ENCODE data around the gene SPN. TPM values are rescaled to one million over a fixed set of nuclear protein-coding genes. Genes with fewer than 3 reads are reported as not detected.

SPN gene
- total and polyA plus RNA-seq, 9 of the 15 experiments (the other 6 are each of a cell fraction or from before 2014, with no cell fraction given), result 24.3 to 225 (median 79.4) TPM

DNA sequence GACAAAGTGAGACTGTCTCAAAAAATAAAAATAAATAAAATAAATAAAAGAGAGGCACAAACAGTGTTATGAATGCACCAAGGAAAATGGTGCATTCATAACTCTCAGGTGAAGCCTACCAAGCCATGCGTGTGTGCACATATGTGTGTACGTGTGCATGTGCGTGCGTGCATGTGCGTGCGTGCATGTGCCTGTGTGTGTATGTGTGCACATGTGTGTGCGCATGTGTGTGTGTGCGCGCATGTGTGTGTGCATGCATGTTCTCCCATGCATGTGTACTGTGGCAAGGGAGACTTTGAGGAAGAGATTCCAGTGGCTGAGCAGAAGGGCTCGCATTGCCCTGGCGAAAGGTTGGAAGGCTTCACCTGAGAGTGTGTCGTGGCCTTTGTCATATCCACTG is 4.7 kb downstream of the SPN start (continued):
- TF ChIP-seq, protein P1, sequence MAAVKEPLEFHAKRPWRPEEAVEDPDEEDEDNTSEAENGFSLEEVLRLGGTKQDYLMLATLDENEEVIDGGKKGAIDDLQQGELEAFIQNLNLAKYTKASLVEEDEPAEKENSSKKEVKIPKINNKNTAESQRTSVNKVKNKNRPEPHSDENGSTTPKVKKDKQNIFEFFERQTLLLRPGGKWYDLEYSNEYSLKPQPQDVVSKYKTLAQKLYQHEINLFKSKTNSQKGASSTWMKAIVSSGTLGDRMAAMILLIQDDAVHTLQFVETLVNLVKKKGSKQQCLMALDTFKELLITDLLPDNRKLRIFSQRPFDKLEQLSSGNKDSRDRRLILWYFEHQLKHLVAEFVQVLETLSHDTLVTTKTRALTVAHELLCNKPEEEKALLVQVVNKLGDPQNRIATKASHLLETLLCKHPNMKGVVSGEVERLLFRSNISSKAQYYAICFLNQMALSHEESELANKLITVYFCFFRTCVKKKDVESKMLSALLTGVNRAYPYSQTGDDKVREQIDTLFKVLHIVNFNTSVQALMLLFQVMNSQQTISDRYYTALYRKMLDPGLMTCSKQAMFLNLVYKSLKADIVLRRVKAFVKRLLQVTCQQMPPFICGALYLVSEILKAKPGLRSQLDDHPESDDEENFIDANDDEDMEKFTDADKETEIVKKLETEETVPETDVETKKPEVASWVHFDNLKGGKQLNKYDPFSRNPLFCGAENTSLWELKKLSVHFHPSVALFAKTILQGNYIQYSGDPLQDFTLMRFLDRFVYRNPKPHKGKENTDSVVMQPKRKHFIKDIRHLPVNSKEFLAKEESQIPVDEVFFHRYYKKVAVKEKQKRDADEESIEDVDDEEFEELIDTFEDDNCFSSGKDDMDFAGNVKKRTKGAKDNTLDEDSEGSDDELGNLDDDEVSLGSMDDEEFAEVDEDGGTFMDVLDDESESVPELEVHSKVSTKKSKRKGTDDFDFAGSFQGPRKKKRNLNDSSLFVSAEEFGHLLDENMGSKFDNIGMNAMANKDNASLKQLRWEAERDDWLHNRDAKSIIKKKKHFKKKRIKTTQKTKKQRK (IDR thresholded peaks at IDR 0.05; ENCODE audit: borderline replicate concordance, low read depth, low read length), result no peak
- 0 out of 2 replicates have a peak, but pooled peaks have one; percentile 49 for TF ChIP-seq POLR2AphosphoS2 (IDR thresholded peaks at IDR 0.05; ENCODE audit: low read length)
- TF ChIP-seq, protein P2, sequence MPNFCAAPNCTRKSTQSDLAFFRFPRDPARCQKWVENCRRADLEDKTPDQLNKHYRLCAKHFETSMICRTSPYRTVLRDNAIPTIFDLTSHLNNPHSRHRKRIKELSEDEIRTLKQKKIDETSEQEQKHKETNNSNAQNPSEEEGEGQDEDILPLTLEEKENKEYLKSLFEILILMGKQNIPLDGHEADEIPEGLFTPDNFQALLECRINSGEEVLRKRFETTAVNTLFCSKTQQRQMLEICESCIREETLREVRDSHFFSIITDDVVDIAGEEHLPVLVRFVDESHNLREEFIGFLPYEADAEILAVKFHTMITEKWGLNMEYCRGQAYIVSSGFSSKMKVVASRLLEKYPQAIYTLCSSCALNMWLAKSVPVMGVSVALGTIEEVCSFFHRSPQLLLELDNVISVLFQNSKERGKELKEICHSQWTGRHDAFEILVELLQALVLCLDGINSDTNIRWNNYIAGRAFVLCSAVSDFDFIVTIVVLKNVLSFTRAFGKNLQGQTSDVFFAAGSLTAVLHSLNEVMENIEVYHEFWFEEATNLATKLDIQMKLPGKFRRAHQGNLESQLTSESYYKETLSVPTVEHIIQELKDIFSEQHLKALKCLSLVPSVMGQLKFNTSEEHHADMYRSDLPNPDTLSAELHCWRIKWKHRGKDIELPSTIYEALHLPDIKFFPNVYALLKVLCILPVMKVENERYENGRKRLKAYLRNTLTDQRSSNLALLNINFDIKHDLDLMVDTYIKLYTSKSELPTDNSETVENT (CRISPR knock-in tag; IDR thresholded peaks at IDR 0.05), result no peak
- TF ChIP-seq ZNF77 (CRISPR knock-in tag; IDR thresholded peaks at IDR 0.05), result no peak
- TF ChIP-seq, protein P3, sequence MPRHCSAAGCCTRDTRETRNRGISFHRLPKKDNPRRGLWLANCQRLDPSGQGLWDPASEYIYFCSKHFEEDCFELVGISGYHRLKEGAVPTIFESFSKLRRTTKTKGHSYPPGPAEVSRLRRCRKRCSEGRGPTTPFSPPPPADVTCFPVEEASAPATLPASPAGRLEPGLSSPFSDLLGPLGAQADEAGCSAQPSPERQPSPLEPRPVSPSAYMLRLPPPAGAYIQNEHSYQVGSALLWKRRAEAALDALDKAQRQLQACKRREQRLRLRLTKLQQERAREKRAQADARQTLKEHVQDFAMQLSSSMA (CRISPR knock-in tag; IDR thresholded peaks at IDR 0.05), result no peak
- TF ChIP-seq, protein P4, sequence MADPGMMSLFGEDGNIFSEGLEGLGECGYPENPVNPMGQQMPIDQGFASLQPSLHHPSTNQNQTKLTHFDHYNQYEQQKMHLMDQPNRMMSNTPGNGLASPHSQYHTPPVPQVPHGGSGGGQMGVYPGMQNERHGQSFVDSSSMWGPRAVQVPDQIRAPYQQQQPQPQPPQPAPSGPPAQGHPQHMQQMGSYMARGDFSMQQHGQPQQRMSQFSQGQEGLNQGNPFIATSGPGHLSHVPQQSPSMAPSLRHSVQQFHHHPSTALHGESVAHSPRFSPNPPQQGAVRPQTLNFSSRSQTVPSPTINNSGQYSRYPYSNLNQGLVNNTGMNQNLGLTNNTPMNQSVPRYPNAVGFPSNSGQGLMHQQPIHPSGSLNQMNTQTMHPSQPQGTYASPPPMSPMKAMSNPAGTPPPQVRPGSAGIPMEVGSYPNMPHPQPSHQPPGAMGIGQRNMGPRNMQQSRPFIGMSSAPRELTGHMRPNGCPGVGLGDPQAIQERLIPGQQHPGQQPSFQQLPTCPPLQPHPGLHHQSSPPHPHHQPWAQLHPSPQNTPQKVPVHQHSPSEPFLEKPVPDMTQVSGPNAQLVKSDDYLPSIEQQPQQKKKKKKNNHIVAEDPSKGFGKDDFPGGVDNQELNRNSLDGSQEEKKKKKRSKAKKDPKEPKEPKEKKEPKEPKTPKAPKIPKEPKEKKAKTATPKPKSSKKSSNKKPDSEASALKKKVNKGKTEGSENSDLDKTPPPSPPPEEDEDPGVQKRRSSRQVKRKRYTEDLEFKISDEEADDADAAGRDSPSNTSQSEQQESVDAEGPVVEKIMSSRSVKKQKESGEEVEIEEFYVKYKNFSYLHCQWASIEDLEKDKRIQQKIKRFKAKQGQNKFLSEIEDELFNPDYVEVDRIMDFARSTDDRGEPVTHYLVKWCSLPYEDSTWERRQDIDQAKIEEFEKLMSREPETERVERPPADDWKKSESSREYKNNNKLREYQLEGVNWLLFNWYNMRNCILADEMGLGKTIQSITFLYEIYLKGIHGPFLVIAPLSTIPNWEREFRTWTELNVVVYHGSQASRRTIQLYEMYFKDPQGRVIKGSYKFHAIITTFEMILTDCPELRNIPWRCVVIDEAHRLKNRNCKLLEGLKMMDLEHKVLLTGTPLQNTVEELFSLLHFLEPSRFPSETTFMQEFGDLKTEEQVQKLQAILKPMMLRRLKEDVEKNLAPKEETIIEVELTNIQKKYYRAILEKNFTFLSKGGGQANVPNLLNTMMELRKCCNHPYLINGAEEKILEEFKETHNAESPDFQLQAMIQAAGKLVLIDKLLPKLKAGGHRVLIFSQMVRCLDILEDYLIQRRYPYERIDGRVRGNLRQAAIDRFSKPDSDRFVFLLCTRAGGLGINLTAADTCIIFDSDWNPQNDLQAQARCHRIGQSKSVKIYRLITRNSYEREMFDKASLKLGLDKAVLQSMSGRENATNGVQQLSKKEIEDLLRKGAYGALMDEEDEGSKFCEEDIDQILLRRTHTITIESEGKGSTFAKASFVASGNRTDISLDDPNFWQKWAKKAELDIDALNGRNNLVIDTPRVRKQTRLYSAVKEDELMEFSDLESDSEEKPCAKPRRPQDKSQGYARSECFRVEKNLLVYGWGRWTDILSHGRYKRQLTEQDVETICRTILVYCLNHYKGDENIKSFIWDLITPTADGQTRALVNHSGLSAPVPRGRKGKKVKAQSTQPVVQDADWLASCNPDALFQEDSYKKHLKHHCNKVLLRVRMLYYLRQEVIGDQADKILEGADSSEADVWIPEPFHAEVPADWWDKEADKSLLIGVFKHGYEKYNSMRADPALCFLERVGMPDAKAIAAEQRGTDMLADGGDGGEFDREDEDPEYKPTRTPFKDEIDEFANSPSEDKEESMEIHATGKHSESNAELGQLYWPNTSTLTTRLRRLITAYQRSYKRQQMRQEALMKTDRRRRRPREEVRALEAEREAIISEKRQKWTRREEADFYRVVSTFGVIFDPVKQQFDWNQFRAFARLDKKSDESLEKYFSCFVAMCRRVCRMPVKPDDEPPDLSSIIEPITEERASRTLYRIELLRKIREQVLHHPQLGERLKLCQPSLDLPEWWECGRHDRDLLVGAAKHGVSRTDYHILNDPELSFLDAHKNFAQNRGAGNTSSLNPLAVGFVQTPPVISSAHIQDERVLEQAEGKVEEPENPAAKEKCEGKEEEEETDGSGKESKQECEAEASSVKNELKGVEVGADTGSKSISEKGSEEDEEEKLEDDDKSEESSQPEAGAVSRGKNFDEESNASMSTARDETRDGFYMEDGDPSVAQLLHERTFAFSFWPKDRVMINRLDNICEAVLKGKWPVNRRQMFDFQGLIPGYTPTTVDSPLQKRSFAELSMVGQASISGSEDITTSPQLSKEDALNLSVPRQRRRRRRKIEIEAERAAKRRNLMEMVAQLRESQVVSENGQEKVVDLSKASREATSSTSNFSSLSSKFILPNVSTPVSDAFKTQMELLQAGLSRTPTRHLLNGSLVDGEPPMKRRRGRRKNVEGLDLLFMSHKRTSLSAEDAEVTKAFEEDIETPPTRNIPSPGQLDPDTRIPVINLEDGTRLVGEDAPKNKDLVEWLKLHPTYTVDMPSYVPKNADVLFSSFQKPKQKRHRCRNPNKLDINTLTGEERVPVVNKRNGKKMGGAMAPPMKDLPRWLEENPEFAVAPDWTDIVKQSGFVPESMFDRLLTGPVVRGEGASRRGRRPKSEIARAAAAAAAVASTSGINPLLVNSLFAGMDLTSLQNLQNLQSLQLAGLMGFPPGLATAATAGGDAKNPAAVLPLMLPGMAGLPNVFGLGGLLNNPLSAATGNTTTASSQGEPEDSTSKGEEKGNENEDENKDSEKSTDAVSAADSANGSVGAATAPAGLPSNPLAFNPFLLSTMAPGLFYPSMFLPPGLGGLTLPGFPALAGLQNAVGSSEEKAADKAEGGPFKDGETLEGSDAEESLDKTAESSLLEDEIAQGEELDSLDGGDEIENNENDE (IDR thresholded peaks at IDR 0.05; ENCODE audit: low read depth, low read length), result no peak
- no peak for TF ChIP-seq ZNF830 (CRISPR knock-in tag; IDR thresholded peaks at IDR 0.05)
- TF ChIP-seq PPARD (CRISPR knock-in tag; IDR thresholded peaks at IDR 0.05), result no peak
- no peak for TF ChIP-seq U2AF1 (optimal IDR thresholded peaks at IDR 0.05; ENCODE audit: low read depth, low read length)
- peak; percentile 73; the same call in 1 of the 2 replicates for TF ChIP-seq ARID2 (IDR thresholded peaks at IDR 0.05)
- no peak for TF ChIP-seq HSF4 (CRISPR knock-in tag; IDR thresholded peaks at IDR 0.05; ENCODE audit: borderline replicate concordance)
